HG03064 (cell line): ENCODE data around the gene SEMA7A.
"Not testable (repeated sequence)": the region's sequence is repeated elsewhere in the genome, so short reads cannot be mapped to it uniquely, and the experiment has no call there.

Experiments
- ATAC-seq: cut with Tn5 transposase; IDR thresholded peaks from one replicate; pipeline ENCODE4 v1.9.1; 2021; ENCODE audit warnings: low read depth; ENCODE audit not compliant: unreplicated experiment

The SEMA7A gene

GRCh38 chr15:74390647-74391288 lies 43.0 kb downstream of the SEMA7A start:
- no peak for ATAC-seq

GRCh38 chr15:74390049-74390646 lies 43.6 kb downstream of the SEMA7A start:
- ATAC-seq: not testable (repeated sequence)

GRCh38 chr15:74389241-74390048 lies 44.3 kb downstream of the SEMA7A start:
- ATAC-seq: no peak

- no peak for ATAC-seq
Measured at GRCh38 chr15:74388363-74388951, 45.3 kb downstream of the SEMA7A start.

GRCh38 chr15:74387621-74388362 lies 46.0 kb downstream of the SEMA7A start:
- ATAC-seq: no peak

GRCh38 chr15:74387141-74387541 lies 46.6 kb downstream of the SEMA7A start:
- ATAC-seq: no peak

- ATAC-seq: no peak
Measured at GRCh38 chr15:74386496-74387140, 47.1 kb downstream of the SEMA7A start.

- no peak for ATAC-seq
Measured at GRCh38 chr15:74385733-74386132, 48.0 kb downstream of the SEMA7A start.

- ATAC-seq: peak; percentile 56
Measured at GRCh38 chr15:74384881-74385643, 48.7 kb downstream of the SEMA7A start.

- ATAC-seq: no peak
Measured at GRCh38 chr15:74384566-74384880, 49.2 kb downstream of the SEMA7A start.

GRCh38 chr15:74383695-74384565 lies 49.8 kb downstream of the SEMA7A start:
- ATAC-seq: no peak

GRCh38 chr15:74383286-74383685 lies 50.5 kb downstream of the SEMA7A start:
- ATAC-seq: no peak

GRCh38 chr15:74382004-74382816 lies 51.5 kb downstream of the SEMA7A start:
- ATAC-seq: no peak

GRCh38 chr15:74381481-74381880 lies 52.3 kb downstream of the SEMA7A start:
- no peak for ATAC-seq

GRCh38 chr15:74381190-74381453 lies 52.6 kb downstream of the SEMA7A start:
- no peak for ATAC-seq

- no peak for ATAC-seq
Measured at GRCh38 chr15:74380361-74381189, 53.2 kb downstream of the SEMA7A start.

GRCh38 chr15:74378848-74379247 lies 54.9 kb downstream of the SEMA7A start:
- no peak for ATAC-seq
